IPS-NIHi7 (cell line): ENCODE data around the gene CFTR.
A peak's percentile ranks its signal among the peaks of the same experiment; 100 is the strongest.

Experiments used
- DNase-seq: peaks from one replicate; pipeline ENCODE4 v3.0.0; 2012; ENCODE audit warnings: mixed read lengths; ENCODE audit errors: extremely low spot score

The CFTR gene

GRCh38 chr7:117652943-117653680, 173.3 kb downstream of the CFTR start:
- DNase-seq, result no peak

- no peak for DNase-seq
Observed at GRCh38 chr7:117654780-117655179, 175.0 kb downstream of the CFTR start.

GRCh38 chr7:117656806-117657205, 177.0 kb downstream of the CFTR start:
- DNase-seq, result no peak

- no peak for DNase-seq
Observed at GRCh38 chr7:117659531-117660011, 179.7 kb downstream of the CFTR start.

- no peak for DNase-seq
Observed at GRCh38 chr7:117661328-117661727, 181.5 kb downstream of the CFTR start.

GRCh38 chr7:117664047-117664446, 184.2 kb downstream of the CFTR start:
- no peak for DNase-seq

- no peak for DNase-seq
Observed at GRCh38 chr7:117665368-117665767, 185.5 kb downstream of the CFTR start.

- DNase-seq, result no peak
Observed at GRCh38 chr7:117666031-117666430, 186.2 kb downstream of the CFTR start.

- DNase-seq, result no peak
Observed at GRCh38 chr7:117666689-117667088, 186.9 kb downstream of the CFTR start.

- no peak for DNase-seq
Observed at GRCh38 chr7:117667456-117667855, 187.6 kb downstream of the CFTR start.

GRCh38 chr7:117669818-117670217, 190.0 kb downstream of the CFTR start:
- DNase-seq, result peak; percentile 50

- DNase-seq, result no peak
Observed at GRCh38 chr7:117672453-117672852, 192.6 kb downstream of the CFTR start.

- peak; percentile 59 for DNase-seq
Observed at GRCh38 chr7:117673367-117673766, 193.5 kb downstream of the CFTR start.

- no peak for DNase-seq
Observed at GRCh38 chr7:117673839-117674238, 194.0 kb downstream of the CFTR start.

- peak; percentile 50 for DNase-seq
Observed at GRCh38 chr7:117674617-117675016, 194.8 kb downstream of the CFTR start.

- DNase-seq, result no peak
Observed at GRCh38 chr7:117675497-117676435, 195.9 kb downstream of the CFTR start.

- no peak for DNase-seq
Observed at GRCh38 chr7:117679120-117679519, 199.3 kb downstream of the CFTR start.

- DNase-seq, result peak; percentile 42
Observed at GRCh38 chr7:117682681-117683385, 203.0 kb downstream of the CFTR start.

GRCh38 chr7:117683430-117684175, 203.8 kb downstream of the CFTR start:
- no peak for DNase-seq

- no peak for DNase-seq
Observed at GRCh38 chr7:117685795-117686194, 206.0 kb downstream of the CFTR start.

GRCh38 chr7:117686311-117686935, 206.6 kb downstream of the CFTR start:
- DNase-seq, result no peak
